Thymus (tissue), 11 donors: ENCODE measurements around the gene HIC1. TPM values are rescaled to one million over a fixed set of nuclear protein-coding genes. Genes with fewer than 3 reads are reported as not detected.

ENCODE experiments used
- DNase-seq, 9 donors: peaks; one replicate each; pipeline ENCODE4 v3.0.0-alpha.2; 2013; ENCODE audit warnings: low spot score in 9 of 9, low read depth in 6 of 9, missing footprints in 1 of 9
- H3K27ac ChIP-seq, 2 donors: one replicate each; pipeline ENCODE4 v1.5.1; 2013; ENCODE audit warnings: control low read depth in 1 of 2, low read depth in 1 of 2, low read length in 1 of 2, mild to moderate bottlenecking in 1 of 2, moderate library complexity in 1 of 2
- H3K27me3 ChIP-seq, 2 donors: one replicate each; pipeline ENCODE4 v1.5.1; 2013; ENCODE audit warnings: low read length in 1 of 2; ENCODE audit not compliant: control insufficient read depth in 2 of 2, insufficient read depth in 1 of 2
- H3K36me3 ChIP-seq, 2 donors: one replicate each; pipeline ENCODE4 v1.5.1; 2013; ENCODE audit warnings: low read length in 1 of 2, mild to moderate bottlenecking in 1 of 2, moderate library complexity in 1 of 2; ENCODE audit not compliant: control insufficient read depth in 2 of 2, insufficient read depth in 2 of 2
- H3K4me1 ChIP-seq, 2 donors: one replicate each; pipeline ENCODE4 v1.5.1; 2013; ENCODE audit warnings: low read length in 2 of 2; ENCODE audit not compliant: control insufficient read depth in 2 of 2, insufficient read depth in 2 of 2
- H3K4me3 ChIP-seq, 2 donors: one replicate each; pipeline ENCODE4 v1.5.1; 2013; ENCODE audit warnings: low read length in 2 of 2, control low read depth in 1 of 2, mild to moderate bottlenecking in 1 of 2
- H3K9me3 ChIP-seq, 2 donors: one replicate each; pipeline ENCODE4 v1.5.1; 2013; ENCODE audit warnings: low read length in 1 of 2, mild to moderate bottlenecking in 1 of 2; ENCODE audit not compliant: control insufficient read depth in 2 of 2, insufficient read depth in 1 of 2
- WGBS: extraction: QIAGEN DNeasy Blood & Tissue Kit; methylation state at CpG from one replicate; pipeline ENCODE4 v1.1.7; 2013; 5-methylcytosine and 5-hydroxymethylcytosine counted together
- polyA plus RNA-seq: library from polyadenylated mRNA; stranded (reverse); fragments of 200-250 nt; gene quantifications from one replicate; pipeline ENCODE4 v1.2.3, GENCODE V29; 2013
- total RNA-seq: library from RNA; stranded (reverse); fragments of 120-200 nt; gene quantifications from one replicate; pipeline ENCODE4 v1.2.4, GENCODE V29; 2013
- donor health status: healthy.

HIC1 gene
- total and polyA plus RNA-seq, 2 donors, result 4.2 to 11.8 TPM

DNA sequence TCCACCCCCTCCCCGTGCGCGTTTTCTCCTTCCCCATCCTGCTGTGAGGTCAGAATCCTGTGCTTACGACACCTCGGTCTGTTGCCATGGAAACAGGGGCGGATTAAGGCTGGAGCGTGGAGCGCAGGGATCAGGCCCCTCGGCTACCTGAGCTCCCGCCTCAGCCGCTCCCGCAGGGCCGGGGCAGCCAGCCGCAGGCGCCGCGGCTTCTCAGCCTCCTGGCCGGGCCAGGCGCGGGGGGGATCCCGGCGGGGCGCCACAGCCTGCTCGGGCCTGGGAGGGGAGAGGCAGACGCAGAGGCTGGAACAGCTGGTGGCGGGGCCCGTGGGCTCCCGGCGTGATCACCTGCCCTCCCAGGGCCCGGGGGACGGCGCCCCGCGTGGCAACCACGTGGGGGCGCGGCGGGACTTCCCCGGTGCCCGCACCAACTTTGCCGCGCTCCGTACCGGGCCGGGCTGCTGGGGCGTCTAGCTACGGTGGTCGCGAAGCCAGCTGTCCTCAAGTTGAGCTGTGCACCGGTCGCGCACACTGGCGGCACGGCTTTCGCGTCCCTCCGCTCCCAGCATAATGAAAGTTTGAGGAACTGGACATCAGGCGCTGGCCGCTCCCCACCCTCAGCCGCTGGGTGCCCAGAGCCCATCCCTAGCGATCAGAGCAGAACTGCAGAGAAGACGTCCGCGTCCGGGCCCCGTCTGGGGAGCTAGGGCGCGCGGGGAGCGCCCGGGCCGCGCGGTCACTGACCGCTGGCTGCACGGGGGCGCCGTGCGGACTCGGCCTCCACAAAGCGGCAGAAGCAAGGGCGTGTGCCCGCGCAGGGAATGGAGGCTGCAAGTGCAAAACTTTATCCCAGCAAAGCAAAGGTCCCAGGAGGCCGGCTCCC, 31.0 kb upstream of the HIC1 start:
- peak overlapping the region in 1 of 2 donors; percentile 63 for H3K4me3 ChIP-seq
- H3K27me3 ChIP-seq, result peaks cover 59 to 99% of the 10 kb centered on the region in 2 donors
- H3K9me3 ChIP-seq, result no peaks in the 10 kb centered on the region
- 3% methylated on average over 85 of the region's 85 CpGs for WGBS
- H3K27ac ChIP-seq, result no peak overlapping the region
- DNase-seq, result peak in 2 of 9 donors; percentile 43 to 65
- peaks cover 18 to 34% of the 10 kb centered on the region in 2 donors for H3K4me1 ChIP-seq
- no peaks in the 10 kb centered on the region for H3K36me3 ChIP-seq

DNA sequence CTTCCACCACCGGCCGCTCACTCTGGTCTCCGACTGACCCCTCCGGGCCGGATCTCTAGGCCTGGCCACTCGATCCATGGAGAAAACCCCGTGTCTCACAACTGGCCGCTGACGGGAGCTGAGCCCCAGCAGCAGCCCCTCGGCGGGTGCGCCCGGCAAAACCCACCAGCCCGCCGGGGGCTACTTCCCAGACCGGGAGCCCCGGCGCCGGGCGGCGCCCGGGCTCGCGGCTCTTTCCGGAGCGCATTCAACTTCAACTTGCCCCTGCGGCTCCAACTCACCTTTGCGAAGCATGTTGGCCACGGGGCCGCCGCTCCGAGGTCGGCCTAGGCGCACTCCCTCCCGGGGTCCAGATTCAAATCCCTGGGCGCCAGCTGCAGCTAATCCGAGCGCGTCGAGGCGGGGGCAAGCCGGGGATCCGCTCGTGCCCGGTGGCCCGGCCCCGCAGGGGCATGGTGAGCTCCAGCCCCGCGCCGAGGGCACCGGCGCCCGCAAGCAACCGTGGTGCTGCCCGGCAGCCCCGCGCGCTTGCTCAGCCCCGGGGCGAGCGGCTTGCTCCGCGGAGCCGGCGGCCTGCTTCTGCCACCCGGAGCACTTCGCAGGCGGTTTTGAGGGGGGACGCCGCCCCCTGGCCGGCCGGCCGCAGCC, 30.2 kb upstream of the HIC1 start:
- no peaks in the 10 kb centered on the region for H3K36me3 ChIP-seq
- no peak for DNase-seq
- 1% methylated on average over 73 of the region's 73 CpGs for whole genome bisulfite sequencing
- H3K27me3 ChIP-seq, result peaks cover 61 to 99% of the 10 kb centered on the region in 2 donors
- H3K4me1 ChIP-seq, result peaks cover 18 to 39% of the 10 kb centered on the region in 2 donors
- peak overlapping the region in 1 of 2 donors; percentile 63 for H3K4me3 ChIP-seq
- no peak overlapping the region for H3K27ac ChIP-seq
- peaks cover 0 to 2% of the 10 kb centered on the region in 2 donors for H3K9me3 ChIP-seq

DNA sequence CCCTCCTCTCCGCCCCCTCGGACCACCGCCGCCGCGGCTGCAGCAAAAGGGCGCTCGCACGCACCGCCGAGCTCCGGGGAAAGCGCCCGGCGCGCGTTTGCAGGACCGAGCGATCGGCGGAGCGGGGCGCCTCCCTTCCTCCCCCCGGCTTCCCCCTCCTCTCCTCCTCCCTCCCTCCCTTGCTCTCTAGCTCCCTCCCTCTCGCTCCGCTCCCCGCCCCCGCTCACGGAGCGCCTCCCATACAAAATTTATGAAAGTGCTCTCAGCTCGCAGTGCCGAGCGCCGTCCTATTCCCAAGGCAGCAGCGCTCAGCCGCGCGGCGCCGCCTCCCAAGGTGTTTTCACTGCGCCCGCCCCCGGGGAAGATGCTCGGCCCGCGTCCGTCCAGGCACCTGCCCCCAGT, 29.7 kb upstream of the HIC1 start, which contains the start of gene RTN4RL1:
TSS of gene RTN4RL1 (minus strand) at position 115 of the 402 bp plus-strand sequence. CDS start 469 bp downstream, outside the sequence.
- Histone ChIP-seq H3K27ac (no peak within 1 kb of the TSS), H3K27me3 (peaks cover 62 to 100% of the 10 kb centered on the region in 2 donors), H3K4me1 (peaks cover 18 to 44% of the 10 kb centered on the region in 2 donors), H3K9me3 (peaks cover 0 to 5% of the 10 kb centered on the region in 2 donors), H3K4me3 (peak within 1 kb of the TSS; percentile 8 to 63), H3K36me3 (no peaks in the 10 kb centered on the region)
- DNase-seq, result peak in 6 of 9 donors; percentile 48 to 82 (median 67)
- 1% methylated on average over 47 of the region's 47 CpGs for WGBS

DNA sequence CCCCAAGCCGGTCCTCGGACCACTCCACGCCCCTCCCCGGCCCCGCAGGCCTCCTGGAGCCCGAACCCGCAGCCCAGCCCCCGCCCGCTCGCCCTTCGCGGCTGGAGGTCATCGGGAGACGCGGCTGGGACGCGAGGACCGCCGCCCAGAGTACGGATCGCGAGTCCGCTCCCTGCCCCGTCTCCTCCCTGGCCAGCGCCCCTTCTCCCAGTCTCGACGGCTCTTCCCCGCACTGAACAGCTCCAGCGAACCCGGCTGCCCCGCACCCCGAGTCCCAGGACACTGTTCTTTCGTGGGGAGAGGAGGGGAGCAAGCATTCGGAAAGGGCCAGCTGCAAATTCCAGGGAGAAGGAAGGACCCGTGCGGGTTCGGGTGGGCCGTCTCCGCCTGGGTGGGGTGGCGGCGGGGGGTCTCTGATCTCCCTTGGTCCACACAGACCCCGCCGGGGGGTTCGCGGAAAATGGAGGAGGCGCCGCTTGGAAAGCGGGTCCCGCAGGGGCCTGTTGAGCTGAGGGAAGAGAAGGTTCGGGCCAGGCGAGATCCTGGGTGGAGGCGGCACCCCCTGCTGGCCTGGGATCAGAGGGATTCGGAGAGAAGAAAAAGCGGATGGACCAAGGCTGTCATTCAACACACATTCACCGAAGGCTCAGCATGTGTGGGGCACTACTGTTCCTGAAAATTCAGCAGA, 29.1 kb upstream of the HIC1 start:
- Histone ChIP-seq H3K36me3 (no peaks in the 10 kb centered on the region), H3K9me3 (peaks cover 0 to 5% of the 10 kb centered on the region in 2 donors), H3K4me3 (peak overlapping the region; percentile 8 to 63), H3K27me3 (peaks cover 60 to 96% of the 10 kb centered on the region in 2 donors), H3K4me1 (peaks cover 18 to 48% of the 10 kb centered on the region in 2 donors), H3K27ac (no peak overlapping the region)
- DNase-seq, result no peak
- WGBS, result 3% methylated on average over 55 of the region's 55 CpGs

DNA sequence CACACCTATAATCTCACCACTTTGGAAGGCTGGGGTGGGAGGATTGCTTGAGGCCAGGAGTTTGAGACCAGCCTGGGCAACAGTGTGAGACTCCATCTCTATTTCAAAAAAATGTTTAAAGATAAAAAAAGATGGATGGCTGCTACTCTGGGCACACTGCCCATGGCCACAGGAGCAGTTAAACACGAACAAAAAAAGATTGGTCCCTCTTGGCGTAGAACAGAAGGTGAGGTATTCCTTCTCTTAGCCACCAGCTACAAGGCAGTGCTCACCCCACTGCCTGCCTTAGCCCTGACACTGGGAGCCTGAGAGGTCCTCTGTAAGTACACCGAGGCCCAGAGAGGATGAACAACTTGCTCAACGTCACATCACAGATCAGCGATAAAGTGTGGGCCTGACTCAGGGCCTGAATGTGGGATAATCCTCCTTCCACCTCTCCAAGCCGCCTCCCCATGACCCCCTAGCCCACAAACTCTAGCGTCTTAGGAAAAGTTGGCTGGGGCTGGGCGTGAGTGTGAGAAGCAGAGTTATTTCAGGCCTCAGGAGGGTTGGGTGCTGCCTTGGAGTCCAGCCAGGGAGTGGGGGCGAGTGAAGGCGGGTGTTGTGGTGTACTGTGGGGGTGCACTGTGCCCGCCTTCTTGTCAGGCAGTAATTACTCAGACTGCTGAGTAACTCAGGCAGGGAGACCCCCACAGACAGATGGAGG, 27.2 kb upstream of the HIC1 start:
- peaks cover 0 to 5% of the 10 kb centered on the region in 2 donors for H3K9me3 ChIP-seq
- peaks cover 16 to 49% of the 10 kb centered on the region in 2 donors for H3K4me1 ChIP-seq
- peaks cover 57 to 76% of the 10 kb centered on the region in 2 donors for H3K27me3 ChIP-seq
- WGBS, result 85% methylated on average over 11 of the region's 11 CpGs
- DNase-seq, result no peak
- H3K27ac ChIP-seq, result no peak overlapping the region
- no peaks in the 10 kb centered on the region for H3K36me3 ChIP-seq
- no peak overlapping the region for H3K4me3 ChIP-seq

DNA sequence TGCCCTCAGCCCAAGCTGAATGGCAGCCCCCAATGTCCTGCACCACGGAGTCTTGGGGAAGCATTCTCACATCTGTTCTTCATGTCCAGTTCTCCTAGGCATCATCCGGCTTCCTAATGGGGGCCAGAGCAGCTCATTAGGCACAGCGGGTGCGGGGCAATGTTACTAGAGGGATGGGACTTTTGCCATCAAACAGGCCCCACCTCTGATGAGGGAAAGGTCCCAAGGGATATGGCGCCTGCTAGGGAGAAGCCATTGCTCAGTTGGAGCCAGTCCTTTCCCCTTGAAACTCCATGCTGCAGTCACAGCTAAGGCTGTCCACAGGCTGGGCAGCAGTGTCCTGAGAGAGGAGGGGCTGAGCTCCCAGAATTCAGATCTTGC, 26.7 kb upstream of the HIC1 start:
- 95% methylated on average over 5 of the region's 5 CpGs for WGBS
- peaks cover 0 to 5% of the 10 kb centered on the region in 2 donors for H3K9me3 ChIP-seq
- DNase-seq, result no peak
- no peak overlapping the region for H3K27ac ChIP-seq
- no peaks in the 10 kb centered on the region for H3K36me3 ChIP-seq
- H3K4me1 ChIP-seq, result peaks cover 15 to 43% of the 10 kb centered on the region in 2 donors
- H3K4me3 ChIP-seq, result no peak overlapping the region
- H3K27me3 ChIP-seq, result peaks cover 51 to 71% of the 10 kb centered on the region in 2 donors

DNA sequence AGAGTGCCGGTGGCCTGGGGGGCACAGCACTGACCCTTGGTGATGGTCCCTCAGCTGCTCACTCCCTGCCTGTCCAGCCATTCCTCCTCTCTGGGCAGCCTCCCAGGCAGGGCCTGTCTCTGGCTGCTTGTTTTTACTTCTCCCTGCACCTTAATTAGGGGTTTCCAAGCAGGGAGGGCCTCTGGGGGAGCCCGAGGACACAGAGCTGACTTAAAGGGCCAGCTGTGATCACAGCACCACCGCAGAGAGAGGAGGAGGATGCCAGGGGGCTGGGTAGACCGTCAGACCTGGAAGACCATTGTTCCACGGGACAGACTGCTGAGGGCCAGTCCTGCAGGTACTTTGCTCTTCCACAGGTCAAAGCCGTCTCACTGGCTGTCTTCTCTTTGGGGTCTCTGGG, 26.2 kb upstream of the HIC1 start:
- no peak overlapping the region for H3K4me3 ChIP-seq
- H3K9me3 ChIP-seq, result peaks cover 0 to 5% of the 10 kb centered on the region in 2 donors
- peaks cover 15 to 41% of the 10 kb centered on the region in 2 donors for H3K4me1 ChIP-seq
- H3K27me3 ChIP-seq, result peaks cover 46 to 66% of the 10 kb centered on the region in 2 donors
- H3K27ac ChIP-seq, result no peak overlapping the region
- no peak for DNase-seq
- H3K36me3 ChIP-seq, result peaks cover 0 to 2% of the 10 kb centered on the region in 2 donors
- WGBS, result 73% methylated on average over 6 of the region's 6 CpGs

DNA sequence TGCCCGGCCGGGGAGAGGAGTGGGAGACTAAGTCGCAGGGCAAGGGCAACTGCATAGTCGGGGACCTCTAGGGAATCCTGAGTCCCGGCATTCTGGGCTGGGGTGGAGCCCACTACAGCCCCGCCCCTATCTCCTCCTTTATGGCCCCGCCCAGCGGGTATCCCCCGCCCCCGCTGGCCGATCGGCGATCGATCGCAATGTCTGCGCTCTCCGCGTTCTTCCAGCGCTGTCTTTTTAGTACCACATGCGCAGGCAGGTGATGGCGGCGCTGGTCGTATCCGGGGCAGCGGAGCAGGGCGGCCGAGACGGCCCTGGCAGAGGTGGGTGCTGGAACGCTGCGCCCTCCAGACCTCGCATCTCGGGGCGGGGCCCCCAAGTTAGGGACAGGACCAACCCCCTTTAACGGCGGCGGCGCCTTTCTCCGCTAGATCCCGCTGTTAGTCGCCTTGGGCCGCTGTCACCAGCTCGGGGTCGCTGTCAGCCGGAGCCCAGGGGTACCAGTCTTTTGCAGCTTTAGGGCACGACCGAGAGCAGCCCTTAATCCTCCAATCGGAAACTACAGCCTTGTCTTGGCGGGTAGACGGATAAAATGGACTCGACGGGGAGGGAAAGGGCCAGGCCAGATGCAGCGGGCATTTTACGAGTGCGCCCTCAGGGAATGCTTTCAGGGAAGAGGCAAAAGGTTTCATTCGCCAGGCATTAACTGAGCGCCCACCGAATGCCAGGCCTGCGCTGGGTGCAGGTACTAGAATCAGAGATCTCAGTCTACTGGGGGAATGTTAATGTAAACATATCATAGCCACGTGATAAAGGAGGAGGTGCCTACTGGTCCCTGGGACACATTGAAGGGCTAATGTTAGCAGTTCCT, 24.8 kb upstream of the HIC1 start, which contains the start of gene DPH1:
TSS of gene DPH1 (plus strand) at position 243 of the 868 bp plus-strand sequence. CDS start at position 260, 17 bp downstream.
- H3K27ac ChIP-seq, result no peak within 1 kb of the TSS
- WGBS, result 2% methylated on average over 59 of the region's 59 CpGs
- peak in 5 of 9 donors; percentile 58 to 85 (median 76) for DNase-seq
- peaks cover 0 to 7% of the 10 kb centered on the region in 2 donors for H3K36me3 ChIP-seq
- peaks cover 4 to 31% of the 10 kb centered on the region in 2 donors for H3K4me1 ChIP-seq
- peaks cover 0 to 5% of the 10 kb centered on the region in 2 donors for H3K9me3 ChIP-seq
- H3K4me3 ChIP-seq, result peak within 1 kb of the TSS; percentile 64 to 91
- H3K27me3 ChIP-seq, result peaks cover 33 to 52% of the 10 kb centered on the region in 2 donors
